Urothelium cell line (cell line): Measurements from ENCODE around the gene TMED8.
A peak's percentile ranks its signal among the peaks of the same experiment; 100 is the strongest.

Experiments
- DNase-seq: peaks from one replicate; pipeline ENCODE4 v3.0.0; 2011; ENCODE audit warnings: low spot score, mixed read lengths
- FAIRE-seq: peaks from 2 replicates; lab custom pipeline; 2011; peaks lifted over from hg19 to GRCh38; lab: Jason Lieb, UNC

TMED8 gene

DNA sequence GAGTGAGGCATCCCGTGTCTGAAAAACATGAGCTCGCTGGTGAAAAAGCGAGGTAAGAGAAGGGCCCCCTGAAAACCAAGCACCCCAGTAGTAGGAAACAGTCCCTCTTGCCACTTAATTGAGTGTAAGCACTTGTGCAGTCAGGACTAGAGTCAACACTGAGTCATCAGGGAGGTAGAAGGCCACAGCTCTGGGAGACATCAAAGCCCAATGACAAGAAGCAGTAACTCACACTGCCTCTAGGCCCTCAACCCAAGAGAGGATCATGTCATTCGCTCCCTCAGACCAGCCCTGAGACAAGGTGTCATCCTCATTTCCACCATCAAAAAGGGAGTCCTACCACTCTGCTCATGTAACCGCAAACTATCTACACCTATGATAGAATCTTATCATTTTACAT lies 74.0 kb downstream of the TMED8 start:
- DNase-seq = peak; percentile 70
- FAIRE-seq = peak; percentile 79

DNA sequence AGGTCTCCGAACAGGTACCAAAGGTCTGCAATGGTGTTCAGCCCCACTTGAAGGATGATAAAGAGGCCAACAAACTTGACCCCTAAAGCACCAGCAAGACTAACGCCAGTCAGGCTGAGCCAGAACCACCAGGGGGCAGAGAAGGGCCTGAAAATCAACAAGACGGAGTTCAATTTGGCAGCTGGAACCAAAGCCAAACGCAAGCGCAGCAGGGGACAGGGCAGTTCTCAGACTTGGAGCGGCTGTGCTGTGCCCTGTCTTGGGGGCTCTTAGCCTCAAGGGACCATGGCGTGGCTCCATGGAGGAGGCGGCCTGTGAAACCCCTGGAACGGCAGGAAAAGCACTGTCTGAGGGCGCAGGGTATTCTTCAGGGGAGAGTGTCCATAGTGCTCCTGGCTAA lies 75.8 kb downstream of the TMED8 start:
- FAIRE-seq = no peak
- DNase-seq = peak; percentile 49

DNA sequence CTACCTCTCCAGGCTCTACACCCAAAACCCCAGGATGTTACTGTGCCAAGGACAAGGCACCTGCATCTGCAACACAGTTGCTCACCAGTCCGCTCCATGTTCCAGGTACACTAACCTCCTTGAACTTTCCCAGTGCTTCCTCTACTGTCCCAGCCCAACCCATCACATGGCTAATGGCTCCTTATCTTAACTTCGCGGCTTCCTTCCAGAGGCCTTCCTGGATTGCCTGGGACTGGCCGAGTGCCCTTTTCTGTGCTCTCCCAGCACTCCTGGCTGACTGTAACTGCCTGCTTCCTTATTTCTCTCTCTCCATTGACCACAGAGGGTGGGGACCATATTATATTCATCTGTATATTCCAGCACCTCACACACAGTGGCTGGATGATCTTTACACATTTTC lies 77.1 kb downstream of the TMED8 start:
- FAIRE-seq = peak; percentile 23

DNA sequence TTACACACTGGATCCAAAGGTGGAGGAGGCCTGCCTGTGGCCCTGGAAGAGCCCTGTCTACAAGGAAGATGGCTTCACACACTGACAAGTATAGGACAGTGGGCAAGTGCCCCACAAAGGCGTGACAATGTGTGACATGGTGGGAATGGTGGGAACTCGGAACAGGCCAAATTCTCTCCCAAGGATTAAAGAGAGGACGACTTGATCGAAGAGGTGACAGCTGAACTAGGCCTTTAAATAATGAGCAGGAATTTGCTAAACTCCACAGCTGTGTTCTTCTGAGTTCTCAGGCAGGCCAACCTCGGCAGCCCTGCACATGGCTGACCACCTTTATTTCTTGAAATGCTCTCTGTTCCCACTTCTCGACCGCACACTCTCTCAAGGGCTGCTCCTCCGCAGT lies 80.0 kb downstream of the TMED8 start:
- no peak for DNase-seq
- no peak for FAIRE-seq

More for the DNA sequence above, 77.1 kb downstream of the TMED8 start:
- no peak for DNase-seq

DNA sequence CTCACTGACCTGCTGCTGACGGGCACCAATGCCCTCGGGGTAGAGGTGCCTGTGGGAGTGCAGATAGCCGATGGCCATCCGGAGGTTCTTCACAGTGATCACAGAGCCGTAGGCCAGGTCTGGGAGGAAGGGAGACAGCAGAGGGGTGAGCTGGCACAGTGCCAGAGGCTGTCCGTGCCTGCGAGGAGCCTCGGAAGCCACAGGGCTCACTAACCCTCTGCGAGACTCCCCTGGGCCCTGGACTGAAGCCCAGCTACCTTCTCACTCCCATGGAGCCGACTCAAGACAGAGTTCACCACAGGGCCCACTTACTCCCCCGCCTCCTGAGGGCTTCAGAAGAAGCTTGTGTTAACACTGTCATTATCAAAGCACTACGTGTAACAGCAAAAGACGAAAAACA lies 80.7 kb downstream of the TMED8 start:
- no peak for FAIRE-seq

DNA sequence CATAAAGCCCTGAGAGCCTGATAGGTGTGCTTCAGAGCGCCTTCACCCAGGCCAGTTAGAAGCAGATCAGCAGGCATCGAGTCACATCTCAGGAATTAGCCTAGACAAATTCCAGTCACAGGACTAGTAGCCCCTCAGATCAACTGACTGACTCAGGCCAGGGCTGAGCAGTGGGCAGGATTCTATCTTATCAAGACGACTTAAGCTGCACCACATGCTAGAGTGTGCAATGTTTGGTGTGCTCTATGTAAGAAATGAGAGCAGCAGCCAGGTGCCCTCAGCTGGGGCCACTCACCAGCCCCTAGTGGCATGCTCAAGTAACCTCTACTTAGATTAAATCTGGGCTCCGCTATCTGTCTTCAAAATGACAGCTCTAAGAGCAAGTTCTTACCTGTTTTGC lies 86.2 kb downstream of the TMED8 start:
- DNase-seq = no peak
- no peak for FAIRE-seq

More for the DNA sequence above, 80.7 kb downstream of the TMED8 start:
- no peak for DNase-seq

DNA sequence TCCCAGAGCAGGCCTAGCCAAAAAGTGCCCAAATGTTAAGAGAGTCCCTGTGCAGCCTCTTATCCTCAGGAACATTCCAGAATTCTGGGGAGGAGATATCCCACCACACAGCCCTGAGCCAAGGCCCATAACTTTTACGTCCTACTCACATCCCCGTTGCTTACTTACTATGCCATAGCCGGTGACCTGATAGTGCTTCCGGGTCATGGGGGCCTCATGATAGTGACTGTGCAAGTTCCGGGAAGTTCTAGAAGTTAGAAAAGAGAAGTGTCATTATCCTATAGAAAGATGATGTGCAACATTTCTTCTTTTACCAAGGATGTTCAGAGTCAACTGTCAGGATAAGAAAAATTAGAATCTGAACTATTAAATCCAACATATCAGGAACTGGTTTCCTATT lies 90.3 kb downstream of the TMED8 start:
- FAIRE-seq (no peak), DNase-seq (no peak)
